ENCODE data around the gene CYP2A6.

The CYP2A6 gene

DNA sequence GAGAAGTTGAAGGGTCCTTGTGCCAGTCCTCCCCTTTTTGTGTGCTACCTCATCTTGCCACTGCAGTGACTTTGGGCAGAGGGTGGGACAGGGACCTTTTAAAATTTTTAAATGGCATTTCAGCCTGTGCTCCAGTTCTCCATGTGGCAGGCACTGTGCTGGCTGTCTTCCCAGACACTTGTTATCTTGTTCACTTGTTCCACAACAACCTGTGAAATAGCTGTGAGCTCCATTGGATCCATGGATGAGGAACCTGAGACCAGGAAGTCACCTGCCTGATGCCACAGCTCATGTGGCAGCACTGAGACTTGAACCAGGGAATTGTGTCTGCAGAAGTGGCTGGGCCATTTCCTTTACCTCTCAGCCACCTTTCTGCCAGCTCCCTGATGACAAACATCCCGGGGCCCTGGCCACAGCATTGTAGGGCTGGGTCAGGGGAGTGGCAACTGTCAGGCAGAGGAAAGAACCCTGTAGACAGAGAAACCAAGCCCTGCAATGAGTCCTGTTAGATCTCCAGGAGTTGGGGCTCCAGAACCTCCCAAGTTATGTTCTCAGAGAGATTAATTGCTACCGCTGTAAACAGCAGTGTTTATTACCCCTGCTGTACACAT, 44.9 kb downstream of the CYP2A6 start:
- DNase-seq (ENCODE audit: extremely low read depth, low read depth), result no peak
- TF ChIP-seq, protein P1, sequence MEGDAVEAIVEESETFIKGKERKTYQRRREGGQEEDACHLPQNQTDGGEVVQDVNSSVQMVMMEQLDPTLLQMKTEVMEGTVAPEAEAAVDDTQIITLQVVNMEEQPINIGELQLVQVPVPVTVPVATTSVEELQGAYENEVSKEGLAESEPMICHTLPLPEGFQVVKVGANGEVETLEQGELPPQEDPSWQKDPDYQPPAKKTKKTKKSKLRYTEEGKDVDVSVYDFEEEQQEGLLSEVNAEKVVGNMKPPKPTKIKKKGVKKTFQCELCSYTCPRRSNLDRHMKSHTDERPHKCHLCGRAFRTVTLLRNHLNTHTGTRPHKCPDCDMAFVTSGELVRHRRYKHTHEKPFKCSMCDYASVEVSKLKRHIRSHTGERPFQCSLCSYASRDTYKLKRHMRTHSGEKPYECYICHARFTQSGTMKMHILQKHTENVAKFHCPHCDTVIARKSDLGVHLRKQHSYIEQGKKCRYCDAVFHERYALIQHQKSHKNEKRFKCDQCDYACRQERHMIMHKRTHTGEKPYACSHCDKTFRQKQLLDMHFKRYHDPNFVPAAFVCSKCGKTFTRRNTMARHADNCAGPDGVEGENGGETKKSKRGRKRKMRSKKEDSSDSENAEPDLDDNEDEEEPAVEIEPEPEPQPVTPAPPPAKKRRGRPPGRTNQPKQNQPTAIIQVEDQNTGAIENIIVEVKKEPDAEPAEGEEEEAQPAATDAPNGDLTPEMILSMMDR (IDR thresholded peaks at IDR 0.05; ENCODE audit: low read depth, low read length), result no peak

GRCh38 chr19:40804783-40805242, 45.4 kb downstream of the CYP2A6 start:
- TF ChIP-seq, protein P1 (IDR thresholded peaks at IDR 0.05; ENCODE audit: low read depth, low read length), result no peak; the same call in 1 of the 2 replicates
- DNase-seq (ENCODE audit: extremely low read depth, low read depth), result no peak

GRCh38 chr19:40803857-40804782, 46.1 kb downstream of the CYP2A6 start:
- TF ChIP-seq, protein P1 (IDR thresholded peaks at IDR 0.05; ENCODE audit: low read depth, low read length), result no peak
- no peak for DNase-seq (ENCODE audit: extremely low read depth, low read depth)

GRCh38 chr19:40803170-40803856, 46.9 kb downstream of the CYP2A6 start:
- TF ChIP-seq, protein P1 (IDR thresholded peaks at IDR 0.05; ENCODE audit: low read depth, low read length), result no peak
- DNase-seq (ENCODE audit: extremely low read depth, low read depth), result no peak

GRCh38 chr19:40802300-40803169, 47.7 kb downstream of the CYP2A6 start:
- DNase-seq (ENCODE audit: extremely low read depth, low read depth), result no peak
- TF ChIP-seq, protein P1 (IDR thresholded peaks at IDR 0.05; ENCODE audit: low read depth, low read length), result no peak

DNA sequence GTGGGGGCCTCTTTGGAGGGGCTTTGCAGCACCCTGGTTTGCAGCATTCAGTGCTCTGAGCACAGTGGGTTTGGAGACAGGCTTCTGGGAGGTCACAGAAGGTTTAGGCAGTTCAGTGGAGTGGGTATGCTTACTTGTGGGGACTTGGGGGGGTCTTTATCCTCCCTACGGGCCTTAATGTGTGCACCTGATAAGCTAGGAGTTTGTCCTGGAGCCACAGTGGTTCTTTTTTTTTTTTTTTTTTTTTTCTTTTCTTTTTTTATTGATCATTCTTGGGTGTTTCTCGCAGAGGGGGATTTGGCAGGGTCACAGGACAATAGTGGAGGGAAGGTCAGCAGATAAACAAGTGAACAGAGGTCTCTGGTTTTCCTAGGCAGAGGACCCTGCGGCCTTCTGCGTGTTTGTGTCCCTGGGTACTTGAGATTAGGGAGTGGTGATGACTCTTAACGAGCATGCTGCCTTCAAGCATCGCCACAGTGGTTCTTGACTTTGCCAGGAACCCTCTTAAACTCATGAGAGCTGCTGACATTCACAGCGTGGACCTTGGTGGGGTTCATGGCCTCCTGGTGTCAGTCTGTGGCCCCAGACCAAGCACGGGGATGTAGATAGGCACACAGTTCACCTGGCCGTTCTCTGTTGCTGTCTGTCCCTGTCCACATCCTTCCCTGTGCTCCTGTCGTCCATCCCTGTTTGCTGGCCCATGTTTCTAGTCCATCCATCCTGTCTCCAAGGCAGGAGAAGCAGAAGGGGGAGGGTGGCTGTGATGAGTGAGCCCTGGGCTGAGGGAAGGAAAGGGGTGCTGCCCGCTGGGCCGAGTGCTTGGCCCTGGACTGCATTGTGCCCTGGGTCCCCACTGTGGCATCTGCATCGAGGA, 48.6 kb downstream of the CYP2A6 start:
- DNase-seq (ENCODE audit: extremely low read depth, low read depth), result no peak

More for the DNA sequence above, 48.6 kb downstream of the CYP2A6 start:
- TF ChIP-seq, protein P1 (IDR thresholded peaks at IDR 0.05; ENCODE audit: low read depth, low read length), result no peak

All from AG09319 (cell line).